ENCODE results near the gene ANKIB1.

The ANKIB1 gene

GRCh38 chr7:92266415-92267241, 20.9 kb downstream of the ANKIB1 start:
- DNase-seq: no peak

GRCh38 chr7:92268921-92269320, 23.1 kb downstream of the ANKIB1 start:
- DNase-seq: no peak

- no peak for DNase-seq
Observed at GRCh38 chr7:92275327-92275726, 29.6 kb downstream of the ANKIB1 start.

GRCh38 chr7:92276460-92276864, 30.7 kb downstream of the ANKIB1 start:
- no peak for DNase-seq

- DNase-seq: no peak
Observed at GRCh38 chr7:92279396-92280031, 33.7 kb downstream of the ANKIB1 start.

GRCh38 chr7:92281031-92281430, 35.3 kb downstream of the ANKIB1 start:
- no peak for DNase-seq

- no peak for DNase-seq
Observed at GRCh38 chr7:92282221-92282814, 36.5 kb downstream of the ANKIB1 start.

GRCh38 chr7:92282930-92283329, 37.2 kb downstream of the ANKIB1 start:
- DNase-seq: no peak

GRCh38 chr7:92289321-92289720, 43.5 kb downstream of the ANKIB1 start:
- DNase-seq: no peak

GRCh38 chr7:92292981-92293380, 47.2 kb downstream of the ANKIB1 start:
- no peak for DNase-seq

- DNase-seq: no peak
Observed at GRCh38 chr7:92293896-92294590, 48.3 kb downstream of the ANKIB1 start.

GRCh38 chr7:92295391-92295790, 49.6 kb downstream of the ANKIB1 start:
- no peak for DNase-seq

- no peak for DNase-seq
Observed at GRCh38 chr7:92296235-92296634, 50.5 kb downstream of the ANKIB1 start.

GRCh38 chr7:92296880-92297445, 51.2 kb downstream of the ANKIB1 start:
- no peak for DNase-seq

GRCh38 chr7:92297736-92298135, 52.0 kb downstream of the ANKIB1 start:
- DNase-seq: no peak

GRCh38 chr7:92303761-92304160, 58.0 kb downstream of the ANKIB1 start:
- DNase-seq: no peak

GRCh38 chr7:92304406-92304893, 58.7 kb downstream of the ANKIB1 start:
- DNase-seq: no peak

- no peak for DNase-seq
Observed at GRCh38 chr7:92306153-92306552, 60.4 kb downstream of the ANKIB1 start.

- DNase-seq: no peak
Observed at GRCh38 chr7:92313055-92313454, 67.3 kb downstream of the ANKIB1 start.

GRCh38 chr7:92319243-92319642, 73.5 kb downstream of the ANKIB1 start:
- DNase-seq: no peak

- DNase-seq: no peak
Observed at GRCh38 chr7:92325173-92325572, 79.4 kb downstream of the ANKIB1 start.

GRCh38 chr7:92325858-92326257, 80.1 kb downstream of the ANKIB1 start:
- no peak for DNase-seq
